GM12873 (cell line): Measurements from ENCODE around the gene SCG2.

Source experiments
- CTCF ChIP-seq: IDR thresholded peaks from 2 replicates; pipeline ENCODE4 v1.5.1; 2012; ENCODE audit warnings: low read depth, mild to moderate bottlenecking, moderate library complexity, low read length, control low read depth; ENCODE audit not compliant: insufficient read depth; ENCODE audit errors: missing control alignments

SCG2 gene

GRCh38 chr2:223589901-223590300, 12.3 kb downstream of the SCG2 start:
- TF ChIP-seq CTCF: no peak

- no peak for TF ChIP-seq CTCF
Observed at GRCh38 chr2:223588251-223588650, 13.9 kb downstream of the SCG2 start.

- no peak for TF ChIP-seq CTCF
Observed at GRCh38 chr2:223587301-223587700, 14.9 kb downstream of the SCG2 start.

DNA sequence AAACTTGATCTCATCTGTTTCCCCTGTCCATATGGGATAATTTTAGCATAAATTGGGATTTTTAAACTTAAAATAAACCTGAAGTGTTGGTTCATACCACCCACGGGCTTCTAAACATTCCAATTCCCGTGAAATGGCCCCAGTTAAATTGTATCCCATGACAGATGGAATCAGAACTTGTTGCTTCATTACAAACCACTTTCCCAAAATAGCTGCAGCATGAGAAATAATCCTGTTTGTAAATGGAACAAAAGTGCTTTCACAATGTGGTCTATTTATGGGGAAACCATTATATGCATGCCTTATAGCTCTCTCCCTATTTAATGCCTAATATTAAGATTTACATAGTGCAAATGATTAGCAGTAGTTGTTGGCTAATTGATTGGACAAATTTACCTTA, 15.9 kb downstream of the SCG2 start:
- no peak for TF ChIP-seq CTCF

GRCh38 chr2:223585666-223586065, 16.5 kb downstream of the SCG2 start:
- no peak for TF ChIP-seq CTCF

DNA sequence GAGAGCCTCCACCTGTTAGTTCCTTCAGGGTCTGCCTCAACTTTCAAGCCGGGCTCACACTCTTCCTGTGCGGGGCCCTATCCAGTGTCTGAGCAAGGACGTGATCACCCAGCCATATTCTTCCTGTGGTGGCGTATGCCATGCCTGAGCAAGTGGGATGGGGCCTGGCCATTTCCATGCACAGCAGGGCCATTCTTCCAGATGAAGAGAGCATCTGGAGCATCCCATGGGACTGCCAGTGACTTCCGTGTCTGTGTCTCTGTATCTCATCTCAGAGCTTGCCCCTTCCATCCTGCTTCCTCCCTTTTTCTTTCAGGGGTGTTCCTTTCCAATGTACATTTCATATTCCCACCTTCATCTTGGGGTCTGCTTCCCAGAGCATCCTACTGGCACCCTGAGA, 20.2 kb downstream of the SCG2 start:
- TF ChIP-seq CTCF: no peak

- TF ChIP-seq CTCF: no peak
Observed at GRCh38 chr2:223580951-223581350, 21.2 kb downstream of the SCG2 start.
